H9 (cell line): Measurements from ENCODE around the gene PRR35. TPM values are rescaled to one million over a fixed set of nuclear protein-coding genes. Genes with fewer than 3 reads are reported as not detected.
A peak's percentile ranks its signal among the peaks of the same experiment; 100 is the strongest.

ENCODE experiments used
- DNase-seq: peaks from one replicate; pipeline ENCODE4 v3.0.0-alpha.2; 2017
- H2AFZ ChIP-seq: one replicate; pipeline ENCODE4 v1.6.1; 2013; ENCODE audit warnings: mild to moderate bottlenecking, low read length, control low read depth, moderate library complexity
- H2AK5ac ChIP-seq: 2 replicates; pipeline ENCODE4 v1.6.1; 2013; ENCODE audit warnings: low read length, control low read depth, mixed read lengths; ENCODE audit not compliant: insufficient read length
- H2BK120ac ChIP-seq: one replicate; pipeline ENCODE4 v1.6.1; 2013; ENCODE audit warnings: low read depth, mild to moderate bottlenecking, low read length, control low read depth, inconsistent platforms; ENCODE audit not compliant: poor library complexity, severe bottlenecking
- H2BK12ac ChIP-seq: 2 replicates; pipeline ENCODE4 v1.6.1; 2013; ENCODE audit warnings: low read length, control low read depth, mixed read lengths, low read depth; ENCODE audit not compliant: insufficient read length
- H2BK15ac ChIP-seq: 2 replicates; pipeline ENCODE4 v1.6.1; 2013; ENCODE audit warnings: low read depth, low read length, control low read depth
- H2BK20ac ChIP-seq: one replicate; pipeline ENCODE4 v1.6.1; 2013; ENCODE audit warnings: low read depth, mild to moderate bottlenecking, low read length, control low read depth, inconsistent platforms; ENCODE audit not compliant: poor library complexity, severe bottlenecking
- H2BK5ac ChIP-seq: 2 replicates; pipeline ENCODE4 v1.6.1; 2013; ENCODE audit warnings: low read length, control low read depth, mixed read lengths; ENCODE audit not compliant: insufficient read length
- H3K14ac ChIP-seq: 2 replicates; pipeline ENCODE4 v1.6.1; 2013; ENCODE audit warnings: low read length, control low read depth; ENCODE audit not compliant: insufficient read depth
- H3K18ac ChIP-seq: 2 replicates; pipeline ENCODE4 v1.6.1; 2013; ENCODE audit warnings: low read depth, mild to moderate bottlenecking, mixed read lengths, low read length, control low read depth; ENCODE audit not compliant: insufficient read length
- H3K23ac ChIP-seq: 2 replicates; pipeline ENCODE4 v1.6.1; 2013; ENCODE audit warnings: low read length, control low read depth, mixed read lengths, low read depth; ENCODE audit not compliant: insufficient read length
- H3K23me2 ChIP-seq: 2 replicates; pipeline ENCODE4 v1.6.1; 2013; ENCODE audit warnings: low read depth, mild to moderate bottlenecking, mixed read lengths, low read length, control low read depth; ENCODE audit not compliant: insufficient read length, poor library complexity, severe bottlenecking
- H3K27ac ChIP-seq: 2 replicates; pipeline ENCODE4 v1.5.1; 2013; ENCODE audit warnings: low read length, control low read depth, mixed read lengths, low read depth; ENCODE audit not compliant: insufficient read length
- H3K27me3 ChIP-seq: 2 replicates; pipeline ENCODE4 v1.6.1; 2013; ENCODE audit warnings: low read length, control low read depth, inconsistent platforms; ENCODE audit not compliant: insufficient read depth
- H3K4ac ChIP-seq: 2 replicates; pipeline ENCODE4 v1.6.1; 2013; ENCODE audit warnings: low read depth, mild to moderate bottlenecking, control low read depth, inconsistent platforms, low read length, moderate library complexity
- H3K4me1 ChIP-seq: 2 replicates; pipeline ENCODE4 v1.6.1; 2013; ENCODE audit warnings: low read length, control low read depth, inconsistent platforms; ENCODE audit not compliant: insufficient read depth
- H3K4me2 ChIP-seq: 2 replicates; pipeline ENCODE4 v1.6.1; 2013; ENCODE audit warnings: low read length, control low read depth, mixed read lengths; ENCODE audit not compliant: insufficient read length, insufficient read depth
- H3K56ac ChIP-seq: 2 replicates; pipeline ENCODE4 v1.6.1; 2013; ENCODE audit warnings: low read depth, mild to moderate bottlenecking, mixed read lengths, low read length, control low read depth; ENCODE audit not compliant: insufficient read length
- H3K79me1 ChIP-seq: 2 replicates; pipeline ENCODE4 v1.6.1; 2013; ENCODE audit warnings: low read depth, mild to moderate bottlenecking, moderate library complexity, low read length, control low read depth, inconsistent platforms; ENCODE audit not compliant: insufficient read depth, poor library complexity, severe bottlenecking
- H3K79me2 ChIP-seq: 2 replicates; pipeline ENCODE4 v1.6.1; 2013; ENCODE audit warnings: low read length, control low read depth, inconsistent platforms; ENCODE audit not compliant: insufficient read depth
- H3K9ac ChIP-seq: 2 replicates; pipeline ENCODE4 v1.6.1; 2013; ENCODE audit warnings: low read length, control low read depth, mixed read lengths; ENCODE audit not compliant: insufficient read length; ENCODE audit errors: extremely low read depth
- H3K9me3 ChIP-seq: one replicate; pipeline ENCODE4 v1.6.1; 2013; ENCODE audit warnings: low read depth, low read length, inconsistent platforms; ENCODE audit not compliant: control insufficient read depth
- H3T11ph ChIP-seq: one replicate; pipeline ENCODE4 v1.6.1; 2013; ENCODE audit warnings: mild to moderate bottlenecking, low read length, control low read depth, inconsistent platforms
- H4K20me1 ChIP-seq: one replicate; pipeline ENCODE4 v1.6.1; 2013; ENCODE audit not compliant: control insufficient read depth, insufficient read length, insufficient read depth
- H4K5ac ChIP-seq: 2 replicates; pipeline ENCODE4 v1.6.1; 2013; ENCODE audit warnings: low read depth, mild to moderate bottlenecking, mixed read lengths, low read length, control low read depth; ENCODE audit not compliant: insufficient read length
- H4K8ac ChIP-seq: replicated peaks from 2 replicates; pipeline ENCODE4 v1.6.1; 2013; ENCODE audit warnings: low read length, control low read depth, mixed read lengths, low read depth; ENCODE audit not compliant: insufficient read length
- H4K91ac ChIP-seq: 2 replicates; pipeline ENCODE4 v1.6.1; 2013; ENCODE audit warnings: low read depth, mild to moderate bottlenecking, moderate library complexity, mixed read lengths, low read length, control low read depth; ENCODE audit not compliant: insufficient read length
- H3K27ac Mint-ChIP-seq, 3 experiments: 2 replicates in 2 of 3; 3 replicates in 1 of 3; pipeline ENCODE4 v1.8.0; 2020 to 2021; ENCODE audit warnings: mixed read lengths in 3 of 3, mild to moderate bottlenecking in 1 of 3, moderate library complexity in 1 of 3
- H3K27me3 Mint-ChIP-seq: 2 replicates; pipeline ENCODE4 v1.8.0; 2021; ENCODE audit warnings: low read depth, mild to moderate bottlenecking, moderate library complexity, mixed read lengths
- H3K36me3 Mint-ChIP-seq, 3 experiments: 2 replicates in 2 of 3; 3 replicates in 1 of 3; pipeline ENCODE4 v1.8.0; 2020 to 2021; ENCODE audit warnings: low read depth in 3 of 3, mixed read lengths in 3 of 3; ENCODE audit not compliant: insufficient read depth in 1 of 3
- H3K4me1 Mint-ChIP-seq, 2 experiments: 2 replicates each; pipeline ENCODE4 v1.8.0; 2020; ENCODE audit warnings: mixed read lengths in 2 of 2
- H3K4me3 Mint-ChIP-seq, 2 experiments: 2 replicates in 1 of 2; 3 replicates in 1 of 2; pipeline ENCODE4 v1.8.0; 2020 to 2021; ENCODE audit warnings: mild to moderate bottlenecking in 2 of 2, mixed read lengths in 2 of 2, moderate library complexity in 1 of 2
- H3K9me3 Mint-ChIP-seq, 2 experiments: 2 replicates in 1 of 2; 3 replicates in 1 of 2; pipeline ENCODE4 v1.8.0; 2020; ENCODE audit warnings: mild to moderate bottlenecking in 2 of 2, mixed read lengths in 2 of 2, moderate library complexity in 1 of 2
- WGBS: extraction: QIAGEN DNeasy Blood & Tissue Kit; methylation state at CpG from one replicate; pipeline ENCODE4 v1.1.7; 2013; ENCODE audit warnings: missing lambda C conversion rate, low lambda C conversion rate, mixed read lengths; ENCODE audit not compliant: insufficient read length; ENCODE audit errors: extremely low coverage; 5-methylcytosine and 5-hydroxymethylcytosine counted together
- total RNA-seq: library from RNA; stranded (reverse); gene quantifications from 2 replicates; pipeline ENCODE4 v1.2.1, GENCODE V29; 2021
- TF ChIP-seq, protein P1 (sequence below): fragments of 200-600 bp; sonication (generic); conservative IDR thresholded peaks from 3 replicates; pipeline ENCODE4 v1.8.0; 2021; ENCODE audit warnings: antibody characterized with exemption, mild to moderate bottlenecking

The PRR35 gene
- total RNA-seq, 1 experiment from 2014 or later: 0.33 TPM

DNA sequence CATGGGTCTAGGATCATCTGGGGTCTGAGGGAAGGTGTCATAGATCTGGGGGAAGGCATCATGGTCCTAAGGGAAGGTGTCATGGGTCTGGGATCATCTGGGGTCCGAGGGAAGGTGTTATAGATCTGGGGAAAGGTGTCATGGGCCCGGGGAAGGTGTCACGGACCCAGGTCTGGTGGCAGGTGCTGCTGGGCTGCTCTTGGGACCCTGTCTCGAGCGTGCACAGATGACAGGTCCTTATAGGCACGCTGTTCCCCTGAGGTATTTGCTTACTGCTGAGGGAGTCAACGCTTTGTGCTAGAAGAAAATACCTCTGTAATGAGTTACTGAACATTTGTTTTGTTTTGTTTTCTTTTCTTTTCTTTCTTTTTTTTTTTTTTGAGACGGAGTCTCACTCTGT lies 31.0 kb downstream of the PRR35 start:
- Histone ChIP-seq H3K18ac (no peak overlapping the region), H2BK12ac (no peak overlapping the region), H4K20me1 (no peaks in the 10 kb centered on the region), H2AFZ (no peak overlapping the region), H3K27ac (no peak overlapping the region), H4K91ac (no peak overlapping the region), H4K5ac (no peak overlapping the region), H3K56ac (no peak overlapping the region), H2BK20ac (no peak overlapping the region), H3K79me1 (peaks cover 3% of the 10 kb centered on the region), H3K27me3 (peaks cover 6% of the 10 kb centered on the region; the same call in 1 of the 2 replicates), H3K4ac (no peak overlapping the region), H2BK5ac (no peak overlapping the region), H3K4me2 (no peak overlapping the region), H3T11ph (no peak overlapping the region), H2BK120ac (no peak overlapping the region), H3K23ac (no peak overlapping the region), H3K9ac (no peak overlapping the region), H3K9me3 (no peaks in the 10 kb centered on the region), H3K23me2 (peaks cover 5% of the 10 kb centered on the region), H3K79me2 (no peaks in the 10 kb centered on the region; the same call in 1 of the 2 replicates), H2AK5ac (no peak overlapping the region), H3K14ac (no peak overlapping the region), H4K8ac (no peak overlapping the region), H2BK15ac (no peak overlapping the region), H3K4me1 (no peaks in the 10 kb centered on the region)
- no peak for DNase-seq
- Mint-ChIP-seq H3K36me3 (peaks cover 0 to 12% (median 8%) of the 10 kb centered on the region in 3 experiments; a peak in 6 of 7 replicates), H3K27ac (no peak overlapping the region; a peak in 1 of 7 replicates), H3K27me3 (peaks cover 45% of the 10 kb centered on the region), H3K9me3 (0 out of 5 replicates have a peak, but pooled peaks cover 0 to 3% of the 10 kb centered on the region in 2 experiments), H3K4me3 (peak overlapping the region; percentile 77 to 86), H3K4me1 (peaks cover 12 to 20% of the 10 kb centered on the region in 2 experiments)
- TF ChIP-seq, protein P1, sequence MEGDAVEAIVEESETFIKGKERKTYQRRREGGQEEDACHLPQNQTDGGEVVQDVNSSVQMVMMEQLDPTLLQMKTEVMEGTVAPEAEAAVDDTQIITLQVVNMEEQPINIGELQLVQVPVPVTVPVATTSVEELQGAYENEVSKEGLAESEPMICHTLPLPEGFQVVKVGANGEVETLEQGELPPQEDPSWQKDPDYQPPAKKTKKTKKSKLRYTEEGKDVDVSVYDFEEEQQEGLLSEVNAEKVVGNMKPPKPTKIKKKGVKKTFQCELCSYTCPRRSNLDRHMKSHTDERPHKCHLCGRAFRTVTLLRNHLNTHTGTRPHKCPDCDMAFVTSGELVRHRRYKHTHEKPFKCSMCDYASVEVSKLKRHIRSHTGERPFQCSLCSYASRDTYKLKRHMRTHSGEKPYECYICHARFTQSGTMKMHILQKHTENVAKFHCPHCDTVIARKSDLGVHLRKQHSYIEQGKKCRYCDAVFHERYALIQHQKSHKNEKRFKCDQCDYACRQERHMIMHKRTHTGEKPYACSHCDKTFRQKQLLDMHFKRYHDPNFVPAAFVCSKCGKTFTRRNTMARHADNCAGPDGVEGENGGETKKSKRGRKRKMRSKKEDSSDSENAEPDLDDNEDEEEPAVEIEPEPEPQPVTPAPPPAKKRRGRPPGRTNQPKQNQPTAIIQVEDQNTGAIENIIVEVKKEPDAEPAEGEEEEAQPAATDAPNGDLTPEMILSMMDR: no peak
- WGBS: no CpG with 5 or more reads among the region's 8 CpGs
